SU-DHL-6 (cell line): ENCODE results near the gene GARIN5B.

Experiments
- H2AFZ ChIP-seq: fragments of 200-600 bp; sonication (generic); 2 replicates; pipeline ENCODE4 v1.6.1; 2014; ENCODE audit warnings: low read depth, mild to moderate bottlenecking, moderate library complexity, mixed read lengths, antibody characterized with exemption, low read length; ENCODE audit not compliant: severe bottlenecking
- H3F3A ChIP-seq: fragments of 200-600 bp; shearing (Covaris generic); 2 replicates; pipeline ENCODE4 v1.6.0; 2016; ENCODE audit warnings: antibody characterized with exemption, mild to moderate bottlenecking; ENCODE audit not compliant: insufficient read depth
- H3K27ac ChIP-seq: fragments of 200-600 bp; sonication (generic); 2 replicates; pipeline ENCODE4 v1.5.1; 2016; ENCODE audit warnings: low read depth, mild to moderate bottlenecking, low read length, moderate library complexity, mixed read lengths
- H3K27me3 ChIP-seq: fragments of 200-600 bp; sonication (generic), shearing (Covaris generic); 2 replicates; pipeline ENCODE4 v1.6.0; 2014; ENCODE audit warnings: mild to moderate bottlenecking, low read length
- H3K36me3 ChIP-seq: fragments of 200-600 bp; sonication (generic); 2 replicates; pipeline ENCODE4 v1.6.1; 2014; ENCODE audit warnings: mild to moderate bottlenecking, low read length, mixed read lengths
- H3K4me2 ChIP-seq: fragments of 300-600, 200-600 bp; shearing (Covaris generic), sonication (generic); 2 replicates; pipeline ENCODE4 v1.6.0; 2014; ENCODE audit warnings: low read length, low read depth, mild to moderate bottlenecking; ENCODE audit not compliant: poor library complexity, severe bottlenecking
- H3K4me3 ChIP-seq: fragments of 200-600 bp; sonication (generic); 2 replicates; pipeline ENCODE4 v1.5.1; 2014; ENCODE audit warnings: antibody characterized with exemption, low read length, mild to moderate bottlenecking, mixed read lengths; ENCODE audit not compliant: insufficient read depth, poor library complexity, severe bottlenecking
- H3K79me2 ChIP-seq: fragments of 200-600 bp; sonication (generic); 2 replicates; pipeline ENCODE4 v1.6.1; 2014; ENCODE audit warnings: mild to moderate bottlenecking, low read length, moderate library complexity; ENCODE audit not compliant: insufficient read depth
- H3K9ac ChIP-seq: fragments of 200-600 bp; sonication (generic); 2 replicates; pipeline ENCODE4 v1.7.0; 2014; ENCODE audit warnings: mild to moderate bottlenecking, low read length
- H3K9me2 ChIP-seq: fragments of 200-600 bp; sonication (generic); replicated peaks from 2 replicates; pipeline ENCODE4 v1.6.1; 2014; ENCODE audit warnings: low read length; ENCODE audit not compliant: insufficient read depth
- H3K9me3 ChIP-seq: fragments of 200-600 bp; sonication (generic); 2 replicates; pipeline ENCODE4 v1.6.1; 2014; ENCODE audit warnings: low read length, mixed read lengths; ENCODE audit not compliant: insufficient read depth
- H4K20me1 ChIP-seq: fragments of 200-600 bp; sonication (generic); 2 replicates; pipeline ENCODE4 v1.6.1; 2014; ENCODE audit warnings: low read depth, mild to moderate bottlenecking, antibody characterized with exemption, low read length, moderate library complexity, mixed read lengths
- EZH2phosphoT487 ChIP-seq: fragments of 200-600 bp; sonication (generic), shearing (Covaris generic); conservative IDR thresholded peaks from 2 replicates; pipeline ENCODE4 v1.6.1; 2018; ENCODE audit warnings: mild to moderate bottlenecking, antibody characterized with exemption, low read length, moderate library complexity, mixed read lengths
- TF ChIP-seq, protein P1 (sequence below): fragments of 200-600 bp; sonication (generic); IDR thresholded peaks from one replicate; pipeline ENCODE4 v1.5.1; 2017; ENCODE audit warnings: antibody characterized with exemption, mild to moderate bottlenecking, low read length, moderate library complexity; ENCODE audit not compliant: insufficient read depth, poor library complexity, severe bottlenecking

Gene GARIN5B

DNA sequence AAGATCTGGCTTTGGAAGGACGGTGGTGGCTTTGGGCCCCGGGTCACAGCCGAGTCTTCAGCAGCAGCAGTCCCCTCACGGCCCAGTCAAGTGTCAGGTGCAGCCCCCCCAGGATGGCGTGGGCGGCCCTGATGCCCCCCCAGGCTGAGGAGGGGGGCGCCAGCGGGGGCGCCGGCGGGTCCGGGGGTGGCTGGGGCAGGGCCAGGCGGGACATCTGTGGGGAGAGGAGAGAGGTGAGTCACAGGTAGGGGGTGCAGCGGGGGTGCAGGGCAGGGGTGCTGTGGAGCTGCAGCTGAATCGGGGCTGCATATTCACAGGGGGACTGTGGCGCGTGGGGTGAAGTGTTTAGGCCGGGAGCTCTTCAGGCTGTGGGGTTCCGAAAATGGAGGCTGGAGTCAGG is 2.9 kb upstream of the GARIN5B start:
- no peaks in the 10 kb centered on the region for H3K9me2 ChIP-seq
- no peak overlapping the region for H3K27ac ChIP-seq
- TF ChIP-seq, protein P1, sequence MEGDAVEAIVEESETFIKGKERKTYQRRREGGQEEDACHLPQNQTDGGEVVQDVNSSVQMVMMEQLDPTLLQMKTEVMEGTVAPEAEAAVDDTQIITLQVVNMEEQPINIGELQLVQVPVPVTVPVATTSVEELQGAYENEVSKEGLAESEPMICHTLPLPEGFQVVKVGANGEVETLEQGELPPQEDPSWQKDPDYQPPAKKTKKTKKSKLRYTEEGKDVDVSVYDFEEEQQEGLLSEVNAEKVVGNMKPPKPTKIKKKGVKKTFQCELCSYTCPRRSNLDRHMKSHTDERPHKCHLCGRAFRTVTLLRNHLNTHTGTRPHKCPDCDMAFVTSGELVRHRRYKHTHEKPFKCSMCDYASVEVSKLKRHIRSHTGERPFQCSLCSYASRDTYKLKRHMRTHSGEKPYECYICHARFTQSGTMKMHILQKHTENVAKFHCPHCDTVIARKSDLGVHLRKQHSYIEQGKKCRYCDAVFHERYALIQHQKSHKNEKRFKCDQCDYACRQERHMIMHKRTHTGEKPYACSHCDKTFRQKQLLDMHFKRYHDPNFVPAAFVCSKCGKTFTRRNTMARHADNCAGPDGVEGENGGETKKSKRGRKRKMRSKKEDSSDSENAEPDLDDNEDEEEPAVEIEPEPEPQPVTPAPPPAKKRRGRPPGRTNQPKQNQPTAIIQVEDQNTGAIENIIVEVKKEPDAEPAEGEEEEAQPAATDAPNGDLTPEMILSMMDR, result no peak
- TF ChIP-seq EZH2phosphoT487, result no peak
- H3K79me2 ChIP-seq, result no peaks in the 10 kb centered on the region
- H3K9me3 ChIP-seq, result no peaks in the 10 kb centered on the region
- H4K20me1 ChIP-seq, result no peaks in the 10 kb centered on the region
- H3K4me3 ChIP-seq, result no peak overlapping the region
- H3F3A ChIP-seq, result no peaks in the 10 kb centered on the region
- H2AFZ ChIP-seq, result no peak overlapping the region
- H3K4me2 ChIP-seq, result no peak overlapping the region
- no peaks in the 10 kb centered on the region for H3K27me3 ChIP-seq
- H3K9ac ChIP-seq, result no peak overlapping the region
- H3K36me3 ChIP-seq, result no peaks in the 10 kb centered on the region

DNA sequence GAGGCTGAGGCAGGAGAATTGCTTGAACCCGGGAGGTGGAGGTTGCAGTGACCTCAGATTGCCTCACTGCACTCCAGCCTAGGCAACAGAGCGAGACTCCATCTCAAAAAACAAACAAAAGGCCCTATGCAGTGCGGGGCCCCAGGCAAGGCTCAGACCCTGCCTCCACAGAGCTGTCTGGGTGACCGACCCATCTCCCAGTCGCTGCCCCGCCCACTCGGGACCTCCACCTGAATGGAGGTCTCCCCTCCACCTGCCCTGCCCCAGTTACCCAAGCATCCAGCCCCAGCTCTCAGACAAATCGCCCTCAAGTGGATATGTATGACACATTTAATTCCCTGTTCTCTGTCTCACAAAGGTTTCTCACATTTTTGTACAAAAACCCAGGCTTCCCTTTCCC is 2.2 kb upstream of the GARIN5B start:
- Histone ChIP-seq H3K4me2 (no peak overlapping the region), H3K9me3 (no peaks in the 10 kb centered on the region), H3K79me2 (no peaks in the 10 kb centered on the region), H2AFZ (no peak overlapping the region), H3K9ac (no peak overlapping the region), H3K27ac (no peak overlapping the region), H3F3A (no peaks in the 10 kb centered on the region), H3K36me3 (no peaks in the 10 kb centered on the region), H3K27me3 (no peaks in the 10 kb centered on the region), H4K20me1 (no peaks in the 10 kb centered on the region), H3K4me3 (no peak overlapping the region), H3K9me2 (no peaks in the 10 kb centered on the region)
- TF ChIP-seq, protein P1, result no peak
- TF ChIP-seq EZH2phosphoT487, result no peak

DNA sequence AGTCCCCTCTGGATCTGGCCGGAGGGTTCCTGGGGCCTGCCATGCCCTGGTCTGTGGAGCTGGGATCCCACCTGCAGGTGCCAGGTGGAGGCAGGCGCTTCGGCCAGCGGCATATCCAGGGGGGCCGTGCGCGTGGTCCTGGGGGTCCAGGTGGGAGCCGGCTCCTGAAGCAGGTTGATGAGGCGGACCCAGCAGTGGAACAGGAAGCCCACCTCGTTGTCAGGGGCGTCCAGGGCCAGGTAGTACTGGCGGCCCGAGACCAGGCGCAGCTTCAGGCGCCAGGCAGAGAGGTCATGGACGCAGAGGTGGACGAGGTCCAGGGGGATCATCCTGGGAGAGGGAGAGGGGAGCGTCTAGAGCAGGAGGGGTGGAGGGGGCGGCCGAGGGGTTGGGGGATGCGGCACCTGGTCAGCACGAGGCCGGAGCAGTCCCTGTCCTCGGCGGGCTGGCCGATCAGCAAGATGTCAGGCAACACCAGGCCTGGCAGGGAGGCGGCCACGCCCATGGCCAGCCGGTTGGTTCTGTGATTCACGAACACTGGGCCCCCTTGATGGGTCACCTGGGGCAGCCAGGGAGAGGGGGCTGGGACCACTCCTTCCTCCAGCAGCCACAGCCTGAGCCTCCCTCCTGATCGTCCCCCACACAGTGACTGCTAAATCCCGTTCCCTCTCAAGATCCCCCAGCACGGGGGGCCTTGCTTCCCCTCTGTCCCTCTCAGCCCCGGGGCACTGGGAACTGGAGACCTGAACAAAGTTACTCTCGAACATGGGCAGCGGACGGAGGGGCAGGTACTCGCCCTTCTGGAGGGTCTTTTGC is 678 bp downstream of the GARIN5B start:
- Histone ChIP-seq H3K9ac (no peak overlapping the region), H3K36me3 (no peaks in the 10 kb centered on the region), H2AFZ (no peak overlapping the region), H3K27ac (no peak overlapping the region), H3F3A (no peaks in the 10 kb centered on the region), H3K9me3 (no peaks in the 10 kb centered on the region), H3K79me2 (no peaks in the 10 kb centered on the region), H4K20me1 (no peaks in the 10 kb centered on the region), H3K27me3 (no peaks in the 10 kb centered on the region), H3K9me2 (no peaks in the 10 kb centered on the region), H3K4me2 (no peak overlapping the region), H3K4me3 (no peak overlapping the region)
- TF ChIP-seq, protein P1, result no peak
- TF ChIP-seq EZH2phosphoT487, result no peak
